GM21526 (cell line): ENCODE data around the gene NFKB1.
"Not testable (repeated sequence)": the region's sequence is repeated elsewhere in the genome, so short reads cannot be mapped to it uniquely, and the experiment has no call there.

Experiments used
- ATAC-seq: cut with Tn5 transposase; IDR thresholded peaks from one replicate; pipeline ENCODE4 v1.9.1; 2021; ENCODE audit warnings: moderate library complexity; ENCODE audit not compliant: unreplicated experiment, low FRiP score

NFKB1 gene

GRCh38 chr4:102560115-102560514 lies 59.0 kb downstream of the NFKB1 start:
- no peak for ATAC-seq

GRCh38 chr4:102560571-102561341 lies 59.6 kb downstream of the NFKB1 start:
- no peak for ATAC-seq

- ATAC-seq = no peak
These were observed 61.8 kb downstream of the NFKB1 start for GRCh38 chr4:102563000-102563399.

GRCh38 chr4:102564399-102565059 lies 63.4 kb downstream of the NFKB1 start:
- ATAC-seq = peak; percentile 64

GRCh38 chr4:102565696-102566095 lies 64.5 kb downstream of the NFKB1 start:
- no peak for ATAC-seq

GRCh38 chr4:102566426-102566825 lies 65.3 kb downstream of the NFKB1 start:
- ATAC-seq = no peak

- no peak for ATAC-seq
These were observed 66.3 kb downstream of the NFKB1 start for GRCh38 chr4:102567427-102567826.

- ATAC-seq = no peak
These were observed 68.0 kb downstream of the NFKB1 start for GRCh38 chr4:102569200-102569599.

- not testable (repeated sequence) for ATAC-seq
These were observed 69.1 kb downstream of the NFKB1 start for GRCh38 chr4:102570211-102570610.

GRCh38 chr4:102572452-102572851 lies 71.3 kb downstream of the NFKB1 start:
- ATAC-seq = no peak

GRCh38 chr4:102574317-102574716 lies 73.2 kb downstream of the NFKB1 start:
- no peak for ATAC-seq

- no peak for ATAC-seq
These were observed 74.4 kb downstream of the NFKB1 start for GRCh38 chr4:102575369-102576129.

- ATAC-seq = no peak
These were observed 77.1 kb downstream of the NFKB1 start for GRCh38 chr4:102578270-102578669.

- ATAC-seq = no peak
These were observed 77.7 kb downstream of the NFKB1 start for GRCh38 chr4:102578819-102579218.

- ATAC-seq = no peak
These were observed 78.8 kb downstream of the NFKB1 start for GRCh38 chr4:102579794-102580462.

- ATAC-seq = no peak
These were observed 79.3 kb downstream of the NFKB1 start for GRCh38 chr4:102580463-102580842.

GRCh38 chr4:102584091-102584490 lies 82.9 kb downstream of the NFKB1 start:
- ATAC-seq = no peak

GRCh38 chr4:102585329-102585728 lies 84.2 kb downstream of the NFKB1 start:
- no peak for ATAC-seq

GRCh38 chr4:102586002-102586643 lies 85.0 kb downstream of the NFKB1 start:
- ATAC-seq = no peak

- ATAC-seq = peak; percentile 45
These were observed 85.5 kb downstream of the NFKB1 start for GRCh38 chr4:102586644-102587021.
